HEK293T (cell line): ENCODE measurements around the gene C17orf100.

Experiments used
- CTCF ChIA-PET: fragments of 350-600 bp; formaldehyde crosslinking; extraction: SDS; loops from one replicate; lab custom pipeline; 2021; ENCODE audit warnings: antibody characterized with exemption, inconsistent platforms; lab: Yijun Ruan, JAX
- POLR2A ChIA-PET: fragments of 350-600 bp; formaldehyde crosslinking; extraction: SDS; loops from one replicate; lab custom pipeline; 2020; ENCODE audit warnings: antibody characterized with exemption, inconsistent platforms; lab: Yijun Ruan, JAX
- DNase-seq: peaks from one replicate; pipeline ENCODE4 v3.0.0; 2012; ENCODE audit warnings: mixed read lengths; ENCODE audit errors: extremely low spot score
- ARNT ChIP-seq: fragments of 450-650 bp; IDR thresholded peaks from 2 replicates; pipeline ENCODE4 v1.6.1; 2017; ENCODE audit warnings: mild to moderate bottlenecking
- BHLHE40 ChIP-seq: fragments of 450-650 bp; IDR thresholded peaks from 2 replicates; pipeline ENCODE4 v1.6.1; 2016; ENCODE audit warnings: mild to moderate bottlenecking, moderate library complexity, borderline replicate concordance
- CTBP1 ChIP-seq: fragments of 450-650 bp; IDR thresholded peaks from 2 replicates; pipeline ENCODE4 v1.6.1; 2016; ENCODE audit warnings: borderline replicate concordance
- ELF4 ChIP-seq: fragments of 450-650 bp; IDR thresholded peaks from 2 replicates; pipeline ENCODE4 v1.6.1; 2017; ENCODE audit warnings: antibody characterized with exemption
- FOXA1 ChIP-seq: fragments of 450-650 bp; IDR thresholded peaks from 2 replicates; pipeline ENCODE4 v1.6.1; 2016; ENCODE audit warnings: mild to moderate bottlenecking
- FOXK2 ChIP-seq: fragments of 450-650 bp; IDR thresholded peaks from 2 replicates; pipeline ENCODE4 v1.6.1; 2016; ENCODE audit warnings: mild to moderate bottlenecking
- FOXM1 ChIP-seq: fragments of 450-650 bp; IDR thresholded peaks from 2 replicates; pipeline ENCODE4 v1.6.1; 2017; ENCODE audit warnings: mild to moderate bottlenecking, borderline replicate concordance
- HDGF ChIP-seq: fragments of 450-650 bp; IDR thresholded peaks from 2 replicates; pipeline ENCODE4 v1.6.1; 2017; ENCODE audit warnings: antibody characterized with exemption, borderline replicate concordance
- L3MBTL2 ChIP-seq: fragments of 450-650 bp; conservative IDR thresholded peaks from 2 replicates; pipeline ENCODE4 v1.6.1; 2016; ENCODE audit warnings: mild to moderate bottlenecking
- LEF1 ChIP-seq: fragments of 450-650 bp; IDR thresholded peaks from 2 replicates; pipeline ENCODE4 v1.6.1; 2017; ENCODE audit warnings: mild to moderate bottlenecking, borderline replicate concordance
- NFRKB ChIP-seq: fragments of 450-650 bp; IDR thresholded peaks from 2 replicates; pipeline ENCODE4 v1.6.1; 2016; ENCODE audit warnings: mild to moderate bottlenecking, moderate library complexity
- SP1 ChIP-seq: fragments of 450-650 bp; IDR thresholded peaks from 2 replicates; pipeline ENCODE4 v1.6.1; 2017
- SUZ12 ChIP-seq: fragments of 450-650 bp; IDR thresholded peaks from 2 replicates; pipeline ENCODE4 v1.6.1; 2016; ENCODE audit warnings: mild to moderate bottlenecking
- TARDBP ChIP-seq: fragments of 450-650 bp; IDR thresholded peaks from 2 replicates; pipeline ENCODE4 v1.6.1; 2016
- ZNF384 ChIP-seq: fragments of 450-650 bp; IDR thresholded peaks from 2 replicates; pipeline ENCODE4 v1.6.1; 2016
- TF ChIP-seq, protein P1 (sequence below): fragments of 450-650 bp; IDR thresholded peaks from 2 replicates; pipeline ENCODE4 v1.6.1; 2016

Gene C17orf100

DNA sequence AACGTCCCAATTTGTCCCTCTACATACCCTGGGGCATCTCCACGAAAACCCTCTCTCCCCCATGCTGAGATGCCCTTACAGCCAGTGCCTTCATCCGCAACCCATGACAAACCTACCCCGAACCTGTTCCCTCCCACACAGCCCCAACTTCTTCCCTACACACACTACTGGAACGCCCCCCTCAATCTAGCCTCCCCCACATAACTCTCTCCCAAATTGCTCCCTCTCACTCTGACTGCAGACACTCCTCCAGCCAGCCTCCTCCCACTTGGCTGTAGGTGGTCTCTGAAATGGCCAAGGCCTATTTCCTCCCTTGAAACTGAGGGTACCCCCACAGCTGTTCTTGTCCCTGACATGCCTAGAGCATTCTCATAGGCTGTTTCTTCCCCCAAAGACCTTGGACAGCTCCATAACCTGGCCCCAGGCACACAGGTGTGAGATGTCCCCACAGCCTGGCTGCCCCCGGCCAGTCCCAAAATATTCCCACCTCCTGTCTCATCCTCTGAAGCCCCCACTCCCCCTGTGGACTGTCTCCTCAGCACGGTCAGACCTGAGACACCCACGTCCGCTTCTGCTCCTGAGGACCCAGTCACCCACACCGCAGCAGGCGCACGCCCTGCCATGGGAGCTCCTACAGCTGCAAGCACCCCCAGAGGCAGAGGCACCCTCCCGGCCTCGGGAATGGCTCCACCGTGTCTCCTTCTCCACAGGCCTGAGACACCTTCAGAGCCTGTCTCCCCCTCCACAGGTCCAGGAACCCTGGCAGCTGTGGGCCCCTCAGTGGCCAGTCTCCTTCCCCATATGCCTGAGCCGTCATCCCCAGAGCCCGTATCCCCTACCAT lies 14.7 kb upstream of the C17orf100 start:
- POLR2A ChIA-PET = no interaction called here
- CTCF ChIA-PET = no interaction called here

GRCh38 chr17:6637458-6637840 lies 14.1 kb upstream of the C17orf100 start:
- DNase-seq = no peak
- ChIA-PET CTCF (no interaction called here), POLR2A (interaction anchor here (2.7 kb wide), 1 partner anchor 14 kb away, joined by 9 read pairs; the partner anchor contains the start of genes C17orf100 and MED31)
- TF ChIP-seq FOXM1 = no peak
- TF ChIP-seq NFRKB = no peak
- TF ChIP-seq FOXA1 = no peak
- no peak for TF ChIP-seq SP1
- TF ChIP-seq ARNT = no peak
- no peak for TF ChIP-seq FOXK2
- no peak for TF ChIP-seq L3MBTL2
- no peak for TF ChIP-seq BHLHE40
- no peak for TF ChIP-seq ZNF384
- TF ChIP-seq, protein P1, sequence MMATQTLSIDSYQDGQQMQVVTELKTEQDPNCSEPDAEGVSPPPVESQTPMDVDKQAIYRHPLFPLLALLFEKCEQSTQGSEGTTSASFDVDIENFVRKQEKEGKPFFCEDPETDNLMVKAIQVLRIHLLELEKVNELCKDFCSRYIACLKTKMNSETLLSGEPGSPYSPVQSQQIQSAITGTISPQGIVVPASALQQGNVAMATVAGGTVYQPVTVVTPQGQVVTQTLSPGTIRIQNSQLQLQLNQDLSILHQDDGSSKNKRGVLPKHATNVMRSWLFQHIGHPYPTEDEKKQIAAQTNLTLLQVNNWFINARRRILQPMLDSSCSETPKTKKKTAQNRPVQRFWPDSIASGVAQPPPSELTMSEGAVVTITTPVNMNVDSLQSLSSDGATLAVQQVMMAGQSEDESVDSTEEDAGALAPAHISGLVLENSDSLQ = no peak
- no peak for TF ChIP-seq TARDBP
- no peak for TF ChIP-seq CTBP1
- TF ChIP-seq LEF1 = no peak
- TF ChIP-seq HDGF = no peak
- TF ChIP-seq ELF4 = no peak
- no peak for TF ChIP-seq SUZ12

More for the DNA sequence above, 14.7 kb upstream of the C17orf100 start:
- no peak for DNase-seq
- TF ChIP-seq TARDBP (no peak), SUZ12 (no peak), LEF1 (no peak), L3MBTL2 (no peak), FOXM1 (no peak), CTBP1 (no peak), ELF4 (no peak), FOXA1 (no peak), HDGF (no peak), NFRKB (no peak), FOXK2 (no peak), ARNT (no peak), BHLHE40 (no peak), ZNF384 (no peak), SP1 (no peak)
- TF ChIP-seq, protein P1 = no peak

DNA sequence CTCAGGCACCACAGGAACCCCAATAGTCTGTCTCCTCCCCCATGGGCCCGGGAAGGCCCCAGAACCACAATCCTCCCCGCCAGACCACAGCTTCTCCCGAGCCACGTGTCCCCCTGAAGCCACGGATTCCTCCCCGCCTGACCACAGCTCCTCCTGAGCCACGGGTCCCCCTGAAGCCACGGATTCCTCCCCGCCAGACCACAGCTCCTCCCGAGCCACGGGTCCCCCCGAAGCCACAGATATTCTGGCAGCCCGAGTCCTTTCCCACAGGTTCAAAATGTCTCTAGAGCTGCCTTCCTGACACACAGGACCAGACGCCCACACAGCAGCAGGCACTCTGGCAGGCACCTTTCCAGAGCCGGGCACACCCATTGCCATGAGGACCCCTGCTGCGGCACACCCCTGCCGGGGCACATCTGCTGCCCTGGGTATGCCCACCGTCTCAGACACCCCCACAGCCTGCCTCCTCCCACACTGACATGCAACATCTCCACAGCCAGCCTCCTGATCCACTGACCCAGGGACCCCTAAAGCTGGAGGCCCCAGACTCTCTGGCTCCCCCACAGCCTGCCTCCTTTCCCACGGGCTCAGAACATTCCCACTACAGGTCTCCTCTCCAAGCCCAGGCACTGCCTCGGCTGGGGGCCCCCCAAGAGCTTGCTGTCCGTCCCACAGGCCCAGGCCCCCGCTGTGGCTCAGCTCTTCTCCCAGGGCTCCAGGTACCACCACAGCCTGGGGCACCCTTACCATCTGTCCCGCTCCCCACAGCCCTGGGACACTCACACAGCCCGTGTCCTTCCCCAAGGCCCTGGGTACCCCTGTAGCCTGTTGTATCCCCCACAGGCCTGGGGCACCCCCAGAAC lies 13.3 kb upstream of the C17orf100 start:
- CTCF ChIA-PET = interaction anchor here (1.0 kb wide), 1 partner anchor 10 kb away, joined by 3 read pairs; no protein-coding TSS in a partner anchor

DNA sequence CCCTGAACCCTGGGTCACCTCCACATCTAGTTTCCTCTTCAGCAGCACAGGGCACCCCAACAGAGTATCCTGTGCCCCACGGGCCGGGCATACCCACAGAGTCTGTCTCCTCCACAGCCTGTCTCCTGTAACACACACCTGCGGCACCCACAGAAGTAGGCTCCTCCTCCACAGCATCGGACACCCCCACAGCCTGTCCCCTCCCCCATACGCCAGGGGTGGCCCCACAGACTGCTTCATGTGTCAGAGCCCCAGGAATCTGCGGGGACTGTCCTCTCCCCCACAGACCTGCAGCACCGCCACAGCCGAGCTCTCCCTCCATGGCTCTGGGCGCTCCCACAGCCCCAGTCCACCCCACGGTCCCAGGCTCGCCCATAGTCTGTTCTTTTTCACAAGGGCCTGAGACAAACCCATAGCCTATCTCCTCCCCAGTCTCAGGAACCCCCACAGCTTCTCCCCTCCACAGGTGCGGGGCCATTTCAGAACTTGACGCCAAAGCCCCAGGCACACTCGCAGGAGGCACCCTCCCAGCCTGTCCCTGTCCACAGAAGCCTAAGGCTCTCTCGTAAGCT lies 12.5 kb upstream of the C17orf100 start:
- TF ChIP-seq SP1 = no peak
- no peak for TF ChIP-seq BHLHE40
- TF ChIP-seq FOXM1 = no peak
- no peak for TF ChIP-seq ELF4
- TF ChIP-seq TARDBP = no peak
- TF ChIP-seq NFRKB = no peak
- TF ChIP-seq SUZ12 = no peak
- CTCF ChIA-PET = interaction anchor here (1.0 kb wide), 1 partner anchor 9 kb away, joined by 3 read pairs; no protein-coding TSS in a partner anchor
- POLR2A ChIA-PET = interaction anchor here (0.7 to 2.7 kb wide), 3 partner anchors 11 to 195 kb away, joined by 3 to 9 read pairs (median 3); partner anchors contain the start of genes C17orf100, MED31 and PIMREG
- no peak for DNase-seq

More for the DNA sequence above, 13.3 kb upstream of the C17orf100 start:
- TF ChIP-seq, protein P1 = no peak
- no peak for DNase-seq
- POLR2A ChIA-PET = interaction anchor here (2.7 kb wide), 1 partner anchor 13 kb away, joined by 9 read pairs; the partner anchor contains the start of genes C17orf100 and MED31

DNA sequence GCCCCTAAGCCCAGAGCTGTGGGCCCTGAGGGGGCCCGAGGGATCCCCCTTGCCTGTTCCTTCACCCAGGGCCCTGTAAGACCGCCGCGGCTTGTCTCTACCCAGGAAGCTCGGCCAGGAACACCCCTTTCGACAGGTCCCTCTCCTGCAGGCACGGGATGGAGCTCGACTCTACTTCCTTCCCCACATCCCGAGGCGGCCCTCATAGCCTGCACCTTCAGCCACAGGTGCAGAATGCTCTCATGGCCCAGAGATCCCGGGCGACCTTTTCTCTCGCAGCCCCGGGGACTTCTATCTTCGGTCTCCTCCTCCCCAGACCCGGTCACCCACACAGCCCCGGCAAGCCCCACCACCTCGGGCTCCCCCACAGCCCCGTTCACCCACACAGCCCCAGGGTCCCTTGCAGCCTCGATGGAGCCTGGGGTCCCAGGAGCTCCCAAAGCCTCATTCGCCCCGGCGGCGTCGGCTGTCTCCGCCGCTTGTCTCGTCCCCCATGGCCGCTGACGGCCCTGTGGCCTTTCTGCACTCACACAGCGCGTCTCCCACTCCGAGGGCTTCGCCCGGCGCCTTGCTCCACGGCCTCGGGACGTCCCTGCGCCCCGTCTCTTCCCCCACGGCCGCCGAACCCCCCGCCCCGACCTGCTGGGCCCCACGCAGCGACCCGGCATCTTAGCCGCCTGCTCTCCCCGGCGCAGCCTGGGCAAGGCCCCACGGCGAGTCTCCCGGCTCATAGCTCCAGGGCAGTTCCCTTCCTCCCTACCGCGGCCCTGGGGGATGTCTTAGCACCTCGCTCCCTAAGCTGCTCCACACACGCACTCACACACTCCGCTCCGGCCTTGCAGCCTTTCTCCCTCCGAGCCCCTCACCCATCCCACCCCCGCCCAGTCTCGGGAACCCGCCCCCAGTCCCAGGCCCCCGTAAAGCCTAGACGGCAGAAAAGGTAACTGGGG lies 11.7 kb upstream of the C17orf100 start:
- peak; percentile 40 for DNase-seq
- CTCF ChIA-PET = no interaction called here
- TF ChIP-seq FOXK2 (no peak), BHLHE40 (no peak), ARNT (no peak), HDGF (no peak), ELF4 (no peak)
- POLR2A ChIA-PET = interaction anchor here (0.5 to 2.7 kb wide), 5 partner anchors 10 to 1154 kb away, joined by 3 to 9 read pairs (median 3); partner anchors contain the start of genes C17orf100, DERL2, MED31 and MIS12
